22Rv1 (cell line): ENCODE results near the gene CYCS.
"Not testable (repeated sequence)": the region's sequence is repeated elsewhere in the genome, so short reads cannot be mapped to it uniquely, and the experiment has no call there.

Experiments used
- H3K27ac ChIP-seq: fragments of 450-650 bp; 2 replicates; pipeline ENCODE4 v1.5.1; 2017
- CTCF ChIP-seq: fragments of 450-650 bp; IDR thresholded peaks from 2 replicates; pipeline ENCODE4 v1.5.1; 2017; ENCODE audit warnings: mild to moderate bottlenecking
- ZFX ChIP-seq: fragments of 450-650 bp; IDR thresholded peaks from 2 replicates; pipeline ENCODE4 v1.6.1; 2017; ENCODE audit warnings: antibody characterized with exemption, borderline replicate concordance

Gene CYCS

GRCh38 chr7:25159983-25160596, 35.0 kb upstream of the CYCS start:
- not testable (repeated sequence) for H3K27ac ChIP-seq
- peak; percentile 83 for TF ChIP-seq CTCF

- TF ChIP-seq ZFX (no peak), CTCF (no peak)
- no peak overlapping the region for H3K27ac ChIP-seq
Observed at GRCh38 chr7:25158966-25159365, 33.9 kb upstream of the CYCS start.

- TF ChIP-seq ZFX (no peak), CTCF (no peak)
- no peak overlapping the region for H3K27ac ChIP-seq
Observed at GRCh38 chr7:25151773-25152172, 26.7 kb upstream of the CYCS start.

- TF ChIP-seq CTCF = no peak
- no peak for TF ChIP-seq ZFX
- no peak overlapping the region for H3K27ac ChIP-seq
Observed at GRCh38 chr7:25149836-25150235, 24.8 kb upstream of the CYCS start.

GRCh38 chr7:25148772-25149575, 23.9 kb upstream of the CYCS start:
- H3K27ac ChIP-seq = no peak overlapping the region
- TF ChIP-seq ZFX (no peak), CTCF (peak; percentile 40; the same call in 1 of the 2 replicates)

- no peak overlapping the region for H3K27ac ChIP-seq
- TF ChIP-seq ZFX = no peak
- no peak for TF ChIP-seq CTCF
Observed at GRCh38 chr7:25143763-25144162, 18.7 kb upstream of the CYCS start.

- H3K27ac ChIP-seq = no peak overlapping the region
- no peak for TF ChIP-seq CTCF
- TF ChIP-seq ZFX = no peak
Observed at GRCh38 chr7:25139536-25139935, 14.5 kb upstream of the CYCS start.
